GM18873 (cell line): ENCODE measurements around the gene GJD4.
A peak's percentile ranks its signal among the peaks of the same experiment; 100 is the strongest.

Experiments used
- ATAC-seq: cut with Tn5 transposase; IDR thresholded peaks from one replicate; pipeline ENCODE4 v1.9.1; 2021; ENCODE audit warnings: mild to moderate bottlenecking, moderate library complexity, moderate number of reproducible peaks; ENCODE audit not compliant: unreplicated experiment, low FRiP score

The GJD4 gene

GRCh38 chr10:35613597-35614226, 8.6 kb downstream of the GJD4 start:
- ATAC-seq = no peak

DNA sequence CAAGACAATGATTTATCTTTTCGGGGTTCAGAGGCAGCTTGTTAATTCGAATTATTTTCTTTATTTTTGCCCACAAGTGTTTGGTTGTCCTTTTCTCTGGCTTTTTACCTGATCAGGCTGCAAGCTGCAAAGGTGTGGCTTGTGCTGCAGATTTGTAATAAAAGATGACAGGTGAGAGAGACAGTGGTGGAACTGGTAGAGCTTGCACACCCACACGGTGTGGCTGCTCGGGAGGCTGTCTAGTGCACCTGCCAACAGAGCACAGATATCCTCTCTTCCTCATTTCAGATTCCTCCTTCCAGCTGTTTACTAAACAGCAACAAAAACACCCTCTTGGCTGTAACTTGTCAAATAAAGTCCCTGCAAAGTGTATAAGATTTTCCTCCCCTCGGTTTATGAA, 9.2 kb downstream of the GJD4 start:
- ATAC-seq = no peak

- no peak for ATAC-seq
These were observed 21.9 kb downstream of the GJD4 start for GRCh38 chr10:35626971-35627507.

DNA sequence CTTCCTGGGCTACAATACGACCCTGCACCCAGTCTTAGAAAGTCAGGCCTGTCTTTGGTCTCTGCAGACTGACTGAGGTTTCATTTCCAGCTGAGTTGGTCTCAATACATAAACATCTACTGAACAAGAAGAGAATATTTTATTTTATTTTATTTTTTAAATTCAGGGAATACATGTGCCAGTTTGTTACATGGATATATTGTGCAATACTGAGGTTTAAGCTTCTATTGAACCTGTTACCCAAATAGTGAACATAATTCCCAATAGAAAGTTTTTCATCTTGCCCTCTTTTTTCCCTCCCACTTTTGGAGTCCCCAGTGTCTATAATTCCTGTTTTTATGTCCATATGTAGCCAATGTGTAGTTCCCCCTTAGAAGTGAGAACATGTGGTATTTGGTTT, 26.3 kb downstream of the GJD4 start:
- ATAC-seq = no peak

- ATAC-seq = no peak
These were observed 26.9 kb downstream of the GJD4 start for GRCh38 chr10:35632027-35632426.

- ATAC-seq = no peak
These were observed 28.2 kb downstream of the GJD4 start for GRCh38 chr10:35633006-35633980.

DNA sequence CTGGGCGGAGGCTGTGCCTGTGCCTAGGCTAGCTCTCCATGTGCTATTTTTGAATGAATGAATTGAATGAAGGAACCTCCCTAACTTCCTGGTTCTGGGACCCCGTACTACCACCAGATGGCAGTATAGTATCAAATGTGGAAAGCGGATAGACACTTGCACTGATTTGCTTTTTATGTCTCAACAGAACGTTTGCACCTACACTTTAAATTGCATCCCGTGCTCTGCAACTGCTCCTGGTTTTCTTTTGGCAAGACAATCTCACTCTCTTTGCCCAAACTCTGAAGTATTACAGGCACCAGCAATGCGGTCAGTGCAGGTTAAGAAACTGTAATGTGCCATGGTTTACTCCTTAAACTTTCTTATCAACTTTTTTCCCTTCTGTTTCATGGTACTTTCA, 30.4 kb downstream of the GJD4 start:
- peak; percentile 66 for ATAC-seq

GRCh38 chr10:35636956-35637355, 31.8 kb downstream of the GJD4 start:
- ATAC-seq = no peak

- ATAC-seq = no peak
These were observed 32.3 kb downstream of the GJD4 start for GRCh38 chr10:35637462-35637861.

DNA sequence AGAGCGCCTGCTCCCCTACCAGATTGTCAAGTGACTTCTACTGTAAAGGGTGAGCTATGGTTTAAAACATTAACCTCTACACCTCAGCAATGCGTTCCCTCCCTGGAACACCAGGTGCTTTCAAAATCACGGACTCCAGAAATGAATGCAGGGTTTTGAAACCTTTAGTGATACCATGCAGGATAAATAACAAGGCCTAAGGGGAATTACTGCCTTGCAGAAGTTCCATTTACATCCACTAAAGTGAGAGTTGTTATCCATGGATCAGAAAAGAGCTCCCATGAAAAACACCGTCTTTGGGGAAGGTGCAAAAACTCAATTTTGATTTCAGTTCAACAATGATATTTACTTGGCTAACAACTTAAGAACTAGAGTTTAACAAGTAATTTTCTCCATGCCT, 33.0 kb downstream of the GJD4 start:
- ATAC-seq = no peak

- no peak for ATAC-seq
These were observed 34.0 kb downstream of the GJD4 start for GRCh38 chr10:35639021-35639727.

DNA sequence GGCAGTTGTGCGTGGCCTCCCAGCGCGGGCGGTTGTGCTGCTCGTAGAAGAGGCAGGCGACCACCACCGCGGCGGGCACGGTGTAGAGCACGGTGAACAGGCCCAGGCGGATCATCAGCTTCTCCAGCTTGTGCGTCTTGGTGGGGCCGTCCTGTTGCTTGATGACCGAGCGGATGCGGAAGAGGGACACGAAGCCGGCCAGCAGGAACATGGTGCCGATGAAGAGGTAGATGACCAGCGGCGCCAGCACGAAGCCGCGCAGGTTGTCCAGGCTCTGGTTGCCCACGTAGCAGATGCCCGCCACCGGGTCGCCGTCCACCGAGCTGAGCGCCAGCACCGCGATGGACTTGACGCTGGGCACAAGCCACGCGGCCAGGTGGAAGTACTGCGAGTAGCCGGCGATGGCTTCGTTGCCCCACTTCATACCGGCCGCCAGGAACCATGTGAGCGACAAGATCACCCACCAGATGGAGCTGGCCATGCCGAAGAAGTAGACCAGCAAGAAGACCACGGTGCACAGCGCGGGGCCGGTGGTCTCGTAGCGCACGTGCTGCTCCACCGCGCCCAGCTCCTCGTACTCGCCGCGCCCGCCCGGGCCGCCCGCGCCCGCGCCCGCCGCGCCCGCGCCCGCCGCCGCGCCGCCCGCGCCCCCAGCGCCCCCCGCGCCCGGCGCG, 34.7 kb downstream of the GJD4 start:
- no peak for ATAC-seq

- no peak for ATAC-seq
These were observed 35.3 kb downstream of the GJD4 start for GRCh38 chr10:35640474-35640873.

DNA sequence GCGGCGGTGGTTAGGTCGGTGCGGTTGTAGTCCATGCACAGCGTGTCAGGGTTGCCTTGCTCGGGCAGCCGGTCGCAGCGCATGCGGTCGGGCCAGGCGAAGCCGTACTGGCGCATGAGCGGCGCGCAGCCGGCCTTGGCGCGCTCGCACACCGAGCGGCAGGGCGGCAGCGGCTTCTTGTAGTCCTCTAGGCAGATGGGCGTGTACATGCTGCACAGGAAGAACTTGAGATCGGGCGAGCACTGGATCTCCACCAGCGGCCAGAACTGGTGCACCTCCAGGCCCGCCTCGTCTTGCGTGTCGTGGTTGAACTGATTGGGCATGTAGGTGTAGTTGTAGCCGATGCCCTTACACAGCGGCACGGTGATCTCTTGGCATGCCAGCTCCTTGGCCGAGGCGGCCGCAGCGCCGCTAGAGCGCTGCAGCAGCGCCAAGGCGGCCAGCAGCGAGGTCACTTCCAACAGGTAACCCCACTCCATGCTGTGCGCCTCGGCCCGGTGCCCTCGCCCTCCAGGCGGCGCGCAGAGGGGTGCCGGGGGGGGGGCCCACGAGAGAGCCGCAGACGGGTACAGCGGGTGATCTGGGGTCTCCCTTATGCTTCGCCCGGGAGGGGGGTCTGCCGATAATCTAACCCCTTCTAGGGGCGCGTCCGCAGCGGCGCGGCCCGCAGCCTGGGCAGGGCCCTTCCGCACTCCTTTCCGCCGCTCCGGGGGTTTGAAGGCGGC, 36.0 kb downstream of the GJD4 start:
- ATAC-seq = no peak

DNA sequence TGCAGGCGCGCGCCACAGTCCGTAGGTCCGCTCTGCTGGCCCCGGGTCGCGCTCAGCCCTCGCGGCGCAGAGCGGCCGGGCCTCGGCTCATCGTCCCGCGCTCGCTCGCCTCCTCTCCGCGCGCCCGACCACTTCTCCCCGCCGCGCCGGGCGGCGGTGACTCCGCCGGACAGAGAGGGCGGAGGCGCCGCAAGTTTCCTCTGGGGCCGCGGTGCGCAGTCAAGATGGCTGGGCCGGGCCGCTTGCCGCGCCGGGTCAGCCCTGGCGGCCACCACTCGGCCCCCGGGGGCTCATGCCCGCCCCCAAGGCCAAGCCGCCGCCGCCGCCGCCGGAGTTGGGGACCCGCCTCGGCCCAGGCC, 36.5 kb downstream of the GJD4 start:
- peak; percentile 8 for ATAC-seq

DNA sequence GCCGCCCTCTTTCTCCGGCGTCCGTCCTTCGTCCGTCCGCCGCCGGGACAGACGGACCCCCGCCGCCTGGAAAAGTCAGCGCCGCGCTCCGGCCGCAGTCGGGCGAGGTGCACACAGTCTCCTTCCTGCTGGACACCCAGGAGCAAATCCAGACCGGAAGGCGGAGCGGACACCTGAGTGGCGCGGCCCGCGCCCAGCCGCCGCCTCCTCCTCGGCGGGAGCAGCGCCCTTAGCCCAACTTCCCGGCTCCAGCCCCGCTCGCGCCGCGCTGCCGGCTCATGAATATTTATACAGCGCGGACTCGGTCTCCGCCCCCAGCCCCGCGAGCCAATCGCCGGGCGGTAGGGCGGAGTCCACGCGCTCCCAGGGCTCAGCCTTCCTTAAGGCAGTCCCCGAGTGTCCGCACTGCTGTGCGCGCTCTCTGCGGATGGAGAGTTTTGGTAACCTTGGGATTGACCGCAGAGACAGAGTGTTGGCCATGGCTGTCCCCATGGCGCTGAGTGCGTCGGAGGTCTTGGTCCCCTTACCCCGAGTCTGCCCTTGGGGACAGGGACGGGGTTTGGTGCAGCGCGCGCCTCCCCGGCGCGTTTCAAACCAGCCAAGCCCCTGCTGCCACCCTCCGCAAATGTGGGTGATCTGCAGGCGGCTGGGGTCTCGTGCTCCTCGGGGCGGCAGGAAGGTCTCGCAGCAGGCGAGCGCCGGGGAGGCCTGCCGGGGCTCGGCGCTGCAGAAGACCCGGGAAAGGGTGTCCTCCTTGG, 37.1 kb downstream of the GJD4 start, which contains the start of gene FZD8:
Gene FZD8, minus strand, starts transcription at position 262 of the 758 bp plus-strand sequence. CDS start 867 bp downstream, outside the sequence.
- peak; percentile 87 for ATAC-seq

DNA sequence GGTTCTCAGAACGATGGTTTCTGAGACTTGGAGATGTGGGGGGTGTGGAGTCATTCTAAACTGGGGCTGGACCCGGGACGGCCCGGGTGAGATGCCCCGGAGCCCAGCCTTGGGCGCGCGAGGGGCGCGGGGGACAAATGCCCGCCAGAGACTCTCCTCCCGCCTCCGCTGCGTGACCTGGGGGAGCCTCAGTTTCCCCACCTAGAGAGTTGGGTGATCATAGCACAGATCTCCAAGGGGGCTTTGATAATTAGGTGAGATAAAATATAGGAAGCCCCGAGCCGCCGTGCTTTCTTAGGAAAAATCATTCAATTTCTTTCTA, 37.6 kb downstream of the GJD4 start:
- no peak for ATAC-seq

DNA sequence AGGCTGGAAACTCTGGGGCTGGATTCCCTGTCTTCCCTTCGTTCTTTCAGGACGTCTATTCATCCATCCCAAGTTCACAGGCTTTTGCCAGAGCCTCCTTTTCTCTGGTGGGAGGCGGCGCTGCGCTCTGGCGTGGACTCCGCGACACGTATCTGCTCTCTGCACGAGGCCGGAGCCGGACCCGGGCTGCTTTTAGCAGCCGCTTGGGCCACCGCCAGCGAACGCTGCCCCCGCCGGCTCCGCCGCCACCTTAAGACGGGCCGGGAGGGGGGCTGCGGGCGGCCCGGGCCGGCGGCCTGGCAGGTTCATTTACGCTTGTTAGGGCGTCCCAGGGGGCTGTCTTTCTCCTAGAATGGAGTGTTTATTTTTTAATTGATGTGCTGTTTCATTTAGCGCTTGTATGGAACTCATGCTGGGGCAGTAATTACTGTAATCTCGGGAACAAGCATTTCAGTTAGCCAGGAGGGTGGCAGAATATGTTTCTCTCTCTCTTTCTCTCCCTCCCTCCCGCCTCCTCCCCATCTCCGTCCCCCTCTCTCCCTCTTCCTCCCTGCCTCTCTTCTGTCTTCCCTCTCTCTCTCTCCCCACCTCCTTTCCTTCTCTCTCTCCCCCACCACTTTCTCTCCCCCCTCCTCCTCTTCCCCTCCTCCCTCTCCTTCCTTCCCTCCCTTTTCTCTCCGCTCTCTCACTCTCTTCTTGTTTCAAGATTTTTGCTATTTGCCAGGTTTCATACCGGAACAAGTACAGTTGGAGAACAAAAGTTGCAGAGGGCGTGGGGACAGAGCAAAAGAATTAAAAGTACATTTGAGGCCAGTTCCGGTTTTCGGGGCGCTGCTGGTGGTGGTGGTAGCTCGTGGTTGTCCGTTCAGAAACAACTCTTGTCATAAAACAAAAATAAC, 38.3 kb downstream of the GJD4 start:
- ATAC-seq = no peak
